HG02973 (cell line): ENCODE data around the gene EIPR1.
A peak's percentile ranks its signal among the peaks of the same experiment; 100 is the strongest.

Experiments used
- ATAC-seq: cut with Tn5 transposase; IDR thresholded peaks from one replicate; pipeline ENCODE4 v1.9.1; 2021; ENCODE audit warnings: moderate library complexity; ENCODE audit not compliant: unreplicated experiment

Gene EIPR1

DNA sequence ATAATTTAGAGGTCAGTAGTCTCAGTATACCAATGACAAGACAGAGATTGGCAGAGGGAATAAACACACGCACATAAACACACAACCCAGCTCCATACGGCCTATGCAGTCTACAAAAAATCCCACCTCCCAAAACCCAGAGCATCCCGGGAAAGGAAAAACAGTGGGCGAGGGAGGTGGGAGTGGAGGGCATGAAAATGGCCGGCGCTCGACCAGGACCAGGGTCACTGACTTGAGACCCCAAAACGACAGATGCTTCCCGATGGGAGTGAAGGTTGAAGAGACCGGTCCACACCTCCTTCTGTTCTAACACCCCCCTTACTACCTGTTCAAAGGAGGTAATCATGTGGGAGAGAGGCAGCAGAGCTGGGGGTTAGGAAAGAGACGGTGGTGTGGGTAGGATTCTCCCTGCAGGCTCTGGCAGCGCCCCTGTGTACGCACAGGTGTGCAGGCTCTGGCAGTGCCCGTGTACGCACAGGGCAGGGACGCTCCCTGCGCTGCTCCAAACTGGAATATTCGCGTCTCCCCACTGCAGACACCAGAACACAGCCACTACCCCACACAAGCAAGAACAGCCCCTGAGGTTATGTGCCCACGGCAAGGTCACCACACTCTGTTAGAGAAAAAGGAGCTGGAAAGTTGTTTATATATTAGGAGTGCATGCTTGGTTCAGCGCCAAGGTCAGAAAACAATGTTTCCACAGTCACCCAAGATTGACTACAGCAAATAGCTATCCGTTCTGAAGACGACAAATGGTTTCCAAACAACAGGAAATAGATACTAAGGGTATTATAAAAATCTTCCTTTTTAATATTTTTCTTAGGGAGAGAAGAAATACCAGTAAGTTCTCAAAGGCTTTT lies 67.9 kb downstream of the EIPR1 start:
- ATAC-seq, result no peak

GRCh38 chr2:3307901-3308300 lies 69.7 kb downstream of the EIPR1 start:
- ATAC-seq, result no peak

GRCh38 chr2:3307236-3307635 lies 70.4 kb downstream of the EIPR1 start:
- ATAC-seq, result no peak

DNA sequence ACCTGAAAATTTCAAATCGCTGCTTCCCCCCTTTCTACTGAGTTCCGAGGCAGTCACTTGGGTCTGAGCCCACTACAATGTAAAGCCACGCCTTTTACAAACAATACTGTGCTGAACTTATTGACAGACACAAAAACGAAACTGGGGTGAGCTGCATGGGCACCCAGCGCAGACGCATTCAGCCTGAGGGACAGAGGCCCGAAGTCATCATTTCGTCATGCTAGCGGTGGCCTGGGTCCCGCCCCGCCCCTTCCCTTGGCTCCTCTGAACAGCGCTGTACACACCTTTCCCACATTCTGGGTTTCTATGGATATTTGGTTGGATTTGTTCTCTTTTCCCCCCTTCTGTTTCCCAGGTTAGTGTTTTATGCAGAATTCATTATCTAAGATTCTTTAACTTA lies 71.7 kb downstream of the EIPR1 start:
- no peak for ATAC-seq

DNA sequence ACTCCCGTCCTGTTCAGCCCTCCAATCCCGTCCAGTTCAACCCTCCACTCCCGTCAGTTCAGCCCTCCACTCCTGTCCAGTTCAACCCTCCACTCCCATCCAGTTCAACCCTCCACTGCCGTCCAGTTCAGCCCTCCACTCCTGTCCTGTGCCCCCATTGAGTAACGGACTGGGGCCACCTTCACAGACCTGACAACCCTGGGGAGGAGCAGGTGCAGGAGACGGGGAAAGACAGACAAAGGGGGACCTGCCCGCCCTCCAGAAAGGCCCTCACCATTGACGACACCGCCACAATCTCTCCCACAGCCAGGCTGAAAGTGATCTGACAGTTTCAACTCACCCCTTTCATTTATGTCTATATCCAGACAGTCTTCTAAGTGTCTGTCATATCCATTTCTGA lies 72.2 kb downstream of the EIPR1 start:
- no peak for ATAC-seq

DNA sequence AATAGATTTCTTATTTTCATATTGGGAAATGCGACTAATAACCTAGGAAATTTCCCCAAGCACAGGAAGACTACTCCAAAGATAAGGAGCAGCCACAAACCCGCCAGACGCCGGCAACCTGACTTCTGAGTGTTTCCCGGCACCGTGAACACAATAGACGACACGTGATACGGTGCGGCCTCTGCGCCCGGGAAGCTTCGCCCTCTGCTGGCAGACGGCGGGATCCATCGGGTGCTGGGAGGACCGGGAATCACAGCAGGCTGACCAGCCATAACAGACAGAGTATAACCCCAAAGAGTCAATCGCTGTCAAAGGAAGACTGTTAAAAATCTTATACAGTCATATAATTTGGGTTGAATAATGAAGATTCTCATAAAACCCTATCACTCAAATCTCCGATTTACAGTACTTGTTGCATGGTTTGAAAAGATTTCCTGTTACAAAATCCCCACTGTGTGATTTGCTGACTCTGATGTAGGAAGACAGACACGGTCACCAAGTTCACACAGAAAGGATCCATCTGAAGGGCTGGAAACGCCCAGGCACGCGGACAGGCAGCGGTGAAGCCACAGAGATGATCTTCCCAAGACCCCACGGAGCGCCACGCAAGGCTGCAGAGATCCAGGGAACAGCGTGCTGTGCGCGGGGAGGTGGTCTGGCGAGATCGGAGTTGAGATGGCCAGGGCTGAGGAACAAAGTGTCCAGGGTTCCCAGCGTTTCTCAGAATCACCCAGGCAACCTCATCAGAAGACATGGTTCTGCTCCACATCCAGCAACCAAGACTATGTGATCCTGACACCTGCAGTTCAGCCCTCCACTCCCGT lies 73.8 kb downstream of the EIPR1 start:
- peak; percentile 99 for ATAC-seq

DNA sequence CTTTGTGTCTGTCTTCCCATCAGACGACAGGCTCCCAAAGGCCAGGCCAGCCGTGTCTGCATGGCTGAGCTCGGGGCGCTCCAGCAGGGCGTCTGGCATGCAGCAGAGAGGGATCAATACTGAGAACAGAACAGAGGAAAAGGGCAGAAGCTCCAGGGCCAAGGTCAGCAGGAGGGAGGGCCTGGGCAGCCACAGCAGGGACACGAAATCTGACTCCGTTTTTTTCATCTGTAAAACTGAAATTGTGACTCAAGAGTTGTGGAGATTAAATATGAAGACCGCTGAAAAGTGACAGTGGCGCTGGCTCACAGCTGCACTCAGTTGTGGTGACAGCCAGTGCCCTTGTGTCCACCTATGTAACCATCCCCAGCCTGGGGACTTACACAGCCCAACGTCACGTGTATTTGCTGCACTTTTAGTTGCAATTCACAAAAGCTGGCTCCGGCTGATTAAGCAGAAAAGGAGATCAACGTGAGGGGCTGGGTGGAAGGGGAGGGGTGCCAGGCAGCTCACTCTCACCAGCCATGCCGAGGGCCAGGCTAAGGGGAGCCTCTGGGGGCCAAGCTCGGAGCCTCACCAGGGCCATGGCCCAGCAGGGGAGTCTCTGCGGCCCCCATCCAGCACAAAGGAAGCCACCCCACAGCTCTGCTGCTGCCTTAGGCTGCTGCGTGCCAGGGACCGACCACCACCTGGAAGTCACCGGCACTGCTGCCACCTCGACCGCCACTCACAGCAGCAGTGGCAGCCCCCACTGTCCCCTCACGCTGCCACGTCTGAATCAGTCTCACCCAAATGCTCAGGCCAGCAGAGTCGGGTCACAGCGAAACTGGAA lies 74.7 kb downstream of the EIPR1 start:
- ATAC-seq, result peak; percentile 9

GRCh38 chr2:3302421-3302750 lies 75.2 kb downstream of the EIPR1 start:
- no peak for ATAC-seq

- no peak for ATAC-seq
Measured at GRCh38 chr2:3301001-3301400, 76.6 kb downstream of the EIPR1 start.

- no peak for ATAC-seq
Measured at GRCh38 chr2:3300224-3300995, 77.2 kb downstream of the EIPR1 start.

- no peak for ATAC-seq
Measured at GRCh38 chr2:3299703-3300102, 77.9 kb downstream of the EIPR1 start.

DNA sequence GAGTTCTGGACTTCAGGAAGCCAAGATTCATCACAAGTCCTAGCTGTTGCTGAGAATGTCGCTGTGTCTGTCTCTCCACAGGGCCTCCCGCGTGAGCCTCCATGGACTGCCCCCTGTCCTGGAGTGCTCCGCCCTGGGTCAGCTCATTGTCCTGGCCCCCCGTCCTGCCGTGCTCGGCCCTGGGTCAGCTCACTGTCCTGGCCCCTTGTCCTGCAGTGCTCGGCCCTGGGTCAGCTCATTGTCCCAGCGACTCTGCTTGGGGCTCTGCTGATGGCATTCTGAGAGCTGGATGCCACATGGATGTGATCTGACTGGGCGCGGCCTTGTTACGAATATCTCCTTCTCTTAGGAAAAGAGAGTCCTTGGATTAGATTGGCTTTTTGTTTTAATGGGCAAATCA lies 78.5 kb downstream of the EIPR1 start:
- ATAC-seq, result no peak

DNA sequence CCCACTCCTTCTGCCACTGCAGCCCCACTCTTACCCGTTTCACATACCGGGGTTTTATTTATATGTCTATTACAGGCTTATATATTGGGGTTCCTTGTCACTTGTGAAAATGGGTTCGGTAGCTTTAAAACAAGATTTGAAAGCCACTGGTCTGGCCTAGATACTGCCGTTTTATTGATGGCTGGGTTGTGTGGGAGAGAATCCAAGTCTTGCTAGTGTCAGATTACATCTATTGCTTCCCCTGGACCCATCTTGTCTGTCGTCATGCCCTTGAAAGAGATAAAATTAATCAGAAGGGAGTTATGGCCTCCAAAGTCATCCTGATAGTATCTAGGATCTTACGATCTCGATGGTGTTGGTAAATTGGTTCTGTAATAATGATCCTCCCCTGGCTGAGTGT lies 79.4 kb downstream of the EIPR1 start:
- ATAC-seq, result no peak

GRCh38 chr2:3297523-3297922 lies 80.1 kb downstream of the EIPR1 start:
- ATAC-seq, result no peak

DNA sequence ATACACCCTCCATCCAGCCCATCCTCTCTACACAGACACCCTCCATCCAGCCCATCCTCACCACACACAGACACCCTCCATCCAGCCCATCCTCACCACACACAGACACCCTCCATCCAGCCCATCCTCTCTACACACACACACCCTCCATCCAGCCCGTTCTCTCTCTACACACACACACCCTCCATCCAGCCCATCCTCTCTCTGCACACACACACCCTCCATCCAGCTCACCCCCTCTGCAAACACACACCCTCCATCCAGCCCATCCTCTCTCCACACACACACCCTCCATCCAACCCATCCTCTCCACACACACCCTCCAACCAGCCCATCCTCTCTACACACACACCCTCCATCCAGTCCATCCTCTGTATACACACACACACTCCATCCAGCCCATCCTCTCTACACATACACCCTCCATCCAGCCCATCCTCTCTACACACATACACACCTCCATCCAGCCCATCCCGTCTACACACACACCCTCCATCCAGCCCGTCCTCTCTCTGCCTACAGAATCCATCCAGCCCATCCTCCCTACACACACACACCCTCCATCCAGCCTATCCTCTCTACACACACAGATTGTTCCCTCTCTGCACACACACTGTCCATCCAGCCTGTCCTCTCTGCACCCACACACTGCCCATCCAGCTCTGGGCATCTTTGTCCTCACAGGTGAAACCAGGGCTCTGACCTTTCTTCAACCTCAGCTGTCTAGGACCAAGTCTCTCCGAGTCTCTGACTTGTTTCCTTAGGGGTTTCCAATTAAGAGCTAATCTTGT lies 81.2 kb downstream of the EIPR1 start:
- ATAC-seq, result no peak

DNA sequence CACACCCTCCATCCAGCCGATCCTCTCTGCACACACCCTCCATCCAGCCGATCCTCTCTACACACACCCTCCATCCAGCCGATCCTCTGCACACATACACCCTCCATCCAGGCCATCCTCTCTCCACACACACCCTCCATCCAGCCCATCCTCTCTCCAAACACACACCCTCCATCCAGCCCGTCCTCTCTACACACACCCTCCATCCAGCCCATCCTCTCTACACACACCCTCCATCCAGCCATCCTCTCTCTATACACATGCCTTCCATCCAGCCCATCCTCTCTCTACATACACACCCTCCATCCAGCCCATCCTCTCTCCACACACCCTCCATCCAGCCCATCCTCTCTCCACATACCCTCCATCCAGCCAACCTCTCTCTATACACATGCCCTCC lies 83.1 kb downstream of the EIPR1 start:
- ATAC-seq, result no peak

DNA sequence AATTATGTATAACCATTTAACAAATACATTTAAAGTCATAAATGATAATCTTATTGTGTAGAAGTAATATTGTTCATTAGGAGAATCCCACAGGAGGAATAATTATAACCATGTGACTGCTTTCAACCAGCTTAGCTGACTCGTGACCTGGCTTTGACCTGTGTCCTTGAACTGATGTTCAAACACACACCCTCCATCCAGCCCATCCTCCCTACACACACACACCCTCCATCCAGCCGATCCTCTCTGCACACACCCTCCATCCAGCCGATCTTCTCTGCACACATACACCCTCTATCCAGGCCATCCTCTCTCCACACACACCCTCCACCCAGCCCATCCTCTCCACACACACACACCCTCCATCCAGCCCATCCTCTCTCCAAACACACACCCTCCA lies 83.5 kb downstream of the EIPR1 start:
- ATAC-seq, result no peak

- no peak for ATAC-seq
Measured at GRCh38 chr2:3293221-3293620, 84.4 kb downstream of the EIPR1 start.

DNA sequence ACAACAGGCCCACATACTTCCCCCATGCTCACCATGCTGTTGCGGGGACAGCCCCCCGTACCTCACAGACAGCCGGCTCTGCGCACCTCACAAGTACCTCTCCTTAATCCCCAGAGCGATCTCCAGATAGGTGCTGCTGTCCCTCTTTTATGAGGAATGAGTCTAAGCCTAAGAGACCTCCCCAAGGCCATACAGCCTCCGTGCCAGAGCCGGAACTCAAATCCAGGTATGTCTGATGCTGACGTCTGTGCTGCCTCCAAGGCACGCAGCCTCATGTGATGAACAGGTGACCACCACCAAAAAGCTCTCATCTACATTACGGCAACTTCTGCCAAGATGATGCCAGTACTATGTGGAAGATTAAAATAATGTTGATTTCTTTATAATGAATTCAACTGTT lies 85.2 kb downstream of the EIPR1 start:
- ATAC-seq, result no peak

DNA sequence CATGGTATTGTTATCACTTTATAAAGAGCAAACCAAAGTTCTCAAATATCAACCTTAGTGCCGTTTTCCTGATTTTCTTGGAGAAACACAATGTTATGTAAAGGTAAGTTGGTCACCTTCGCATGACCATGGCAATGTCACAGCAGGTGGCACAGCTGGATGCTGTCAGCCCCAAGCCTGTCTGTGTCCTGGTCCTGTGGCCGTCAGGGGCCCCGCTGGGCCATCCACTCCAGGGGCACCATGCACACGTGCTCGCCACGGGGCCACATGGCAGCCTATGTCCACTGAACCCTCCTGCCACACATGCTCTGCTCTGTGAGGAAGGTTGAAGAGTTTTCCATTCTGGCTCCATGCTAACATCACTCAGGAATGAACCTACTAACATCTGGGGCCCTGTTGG lies 85.9 kb downstream of the EIPR1 start:
- no peak for ATAC-seq
